Measurements from ENCODE around the gene OPCML. TPM values are rescaled to one million over a fixed set of nuclear protein-coding genes. Genes with fewer than 3 reads are reported as not detected.

The OPCML gene
- total and polyA plus RNA-seq, 2 donors (not counting 1 experiment from before 2014, with no cell fraction given) = not detected

GRCh38 chr11:133046252-133046651 is 486.0 kb downstream of the OPCML start:
- Histone ChIP-seq H2AFZ (ENCODE audit: insufficient read depth, low read depth, low read length, poor library complexity, severe bottlenecking) (no peak overlapping the region), H3K36me3 (replicated peaks in 1 of 2; ENCODE audit: control extremely low read depth in 1 of 2, control insufficient read depth in 1 of 2, extremely low read depth in 1 of 2, insufficient read depth in 2 of 2, low read length in 1 of 2) (no peaks in the 10 kb centered on the region), H3K4me1 (ENCODE audit: control insufficient read depth in 2 of 2, insufficient read depth in 2 of 2, low read length in 2 of 2) (no peaks in the 10 kb centered on the region), H3K27ac (ENCODE audit: low read length in 2 of 2) (no peak overlapping the region), H3K9me3 (ENCODE audit: control extremely low read depth in 1 of 3, control insufficient read depth in 2 of 3, insufficient read depth in 1 of 3, low read length in 2 of 3) (peaks cover 0 to 14% (median 0%) of the 10 kb centered on the region in 3 donors), H3K4me3 (ENCODE audit: control extremely low read depth in 1 of 5, extremely low read depth in 1 of 5, insufficient read depth in 1 of 5, low read depth in 2 of 5, low read length in 4 of 5) (no peak overlapping the region), H3K79me2 (ENCODE audit: control insufficient read depth, insufficient read depth, low read length) (no peaks in the 10 kb centered on the region), H3K9ac (ENCODE audit: low read length) (no peak overlapping the region), H3K27me3 (replicated peaks in 1 of 4; ENCODE audit: control extremely low read depth in 1 of 4, control insufficient read depth in 3 of 4, insufficient read depth in 4 of 4, low read length in 3 of 4) (no peaks in the 10 kb centered on the region), H3K4me2 (replicated peaks; ENCODE audit: low read depth, low read length, poor library complexity, severe bottlenecking) (no peak overlapping the region), H4K20me1 (ENCODE audit: control insufficient read depth, insufficient read depth, low read length, poor library complexity, severe bottlenecking) (no peaks in the 10 kb centered on the region)
- 79% methylated on average over 7 of the region's 7 CpGs for WGBS (ENCODE audit: insufficient coverage)
- no peaks in the 10 kb centered on the region for H3K4me1 Mint-ChIP-seq
- ATAC-seq (ENCODE audit: low read depth) (no peak), DNase-seq (no peak)
- no peak overlapping the region for H3K4me3 Mint-ChIP-seq
- no peaks in the 10 kb centered on the region for H3K9me3 Mint-ChIP-seq (ENCODE audit: insufficient read depth)
- CTCF ChIA-PET = no interaction called here
- POLR2A ChIA-PET = no interaction called here
- TF ChIP-seq CTCF (IDR thresholded peaks at IDR 0.05) = no peak
- TF ChIP-seq EZH2 (IDR thresholded peaks at IDR 0.05; ENCODE audit: borderline replicate concordance, insufficient read depth, low read depth, low read length, poor library complexity, severe bottlenecking) = no peak
- no peak overlapping the region for H3K27ac Mint-ChIP-seq
- intact Hi-C loops (cut with micrococcal nuclease) = no loop called here
- H3K27me3 Mint-ChIP-seq = no peaks in the 10 kb centered on the region

DNA sequence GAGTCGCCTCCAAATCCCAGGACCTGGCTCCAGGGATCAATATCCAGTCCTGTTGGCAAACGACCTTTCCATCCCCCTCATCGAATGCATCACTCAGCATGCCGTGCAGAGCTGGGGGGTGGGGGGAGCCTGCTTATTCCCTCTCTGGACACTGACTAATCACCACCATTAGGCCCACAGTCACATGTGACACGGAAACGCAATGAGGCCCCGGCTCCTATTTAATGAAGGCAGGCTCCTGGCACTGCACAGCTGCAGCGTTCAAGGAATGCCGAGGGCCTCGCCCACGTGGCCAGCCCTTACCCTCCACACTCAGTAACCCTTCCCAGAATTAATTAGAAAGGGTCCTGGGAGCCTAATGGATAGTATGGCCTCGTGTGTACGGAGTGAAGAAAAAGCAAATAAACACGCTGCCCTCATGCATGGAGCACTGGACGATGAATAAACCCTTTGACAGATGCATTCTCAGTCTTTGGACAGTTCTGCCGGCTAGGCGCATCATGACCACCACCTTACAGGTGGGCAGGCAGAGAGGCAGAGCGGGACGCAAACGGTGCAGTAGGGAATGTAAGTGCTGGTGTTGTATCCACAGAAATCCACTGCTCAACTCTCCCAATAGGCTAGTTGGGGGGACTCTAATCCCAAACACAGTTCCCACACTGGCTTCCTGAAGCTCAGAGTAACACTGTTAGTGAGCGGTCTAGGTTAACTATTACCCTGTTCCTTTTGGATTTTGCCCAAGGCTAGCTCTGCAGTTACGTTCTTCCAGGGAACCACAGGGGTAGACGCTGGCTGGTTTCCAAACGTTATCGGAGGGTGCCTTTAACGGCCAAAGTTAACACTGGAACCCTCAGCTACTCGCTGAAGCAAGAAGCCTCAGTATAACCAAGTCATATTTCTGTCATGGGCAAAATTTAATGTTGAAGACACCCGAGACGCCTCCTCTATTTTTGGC is 490.1 kb downstream of the OPCML start:
- no peak overlapping the region for H2AFZ ChIP-seq (ENCODE audit: insufficient read depth, low read depth, low read length, poor library complexity, severe bottlenecking)
- no peaks in the 10 kb centered on the region for H3K27me3 Mint-ChIP-seq
- H3K4me2 ChIP-seq (replicated peaks; ENCODE audit: low read depth, low read length, poor library complexity, severe bottlenecking) = no peak overlapping the region
- H3K4me3 ChIP-seq (ENCODE audit: control extremely low read depth in 1 of 5, extremely low read depth in 1 of 5, insufficient read depth in 1 of 5, low read depth in 2 of 5, low read length in 4 of 5) = no peak overlapping the region
- no peak overlapping the region for H3K9ac ChIP-seq (ENCODE audit: low read length)
- TF ChIP-seq CTCF (IDR thresholded peaks at IDR 0.05) (no peak), EZH2 (IDR thresholded peaks at IDR 0.05; ENCODE audit: borderline replicate concordance, insufficient read depth, low read depth, low read length, poor library complexity, severe bottlenecking) (no peak)
- H3K4me3 Mint-ChIP-seq = no peak overlapping the region
- ATAC-seq (ENCODE audit: low read depth) (no peak), DNase-seq (no peak)
- intact Hi-C loops (cut with micrococcal nuclease) = no loop called here
- no peaks in the 10 kb centered on the region for H4K20me1 ChIP-seq (ENCODE audit: control insufficient read depth, insufficient read depth, low read length, poor library complexity, severe bottlenecking)
- H3K4me1 Mint-ChIP-seq = no peaks in the 10 kb centered on the region
- H3K79me2 ChIP-seq (ENCODE audit: control insufficient read depth, insufficient read depth, low read length) = no peaks in the 10 kb centered on the region
- POLR2A ChIA-PET = no interaction called here
- H3K9me3 ChIP-seq (ENCODE audit: control extremely low read depth in 1 of 3, control insufficient read depth in 2 of 3, insufficient read depth in 1 of 3, low read length in 2 of 3) = peaks cover 0 to 17% (median 0%) of the 10 kb centered on the region in 3 donors
- CTCF ChIA-PET = no interaction called here
- H3K4me1 ChIP-seq (ENCODE audit: control insufficient read depth in 2 of 2, insufficient read depth in 2 of 2, low read length in 2 of 2) = no peaks in the 10 kb centered on the region
- H3K27ac ChIP-seq (ENCODE audit: low read length in 2 of 2) = no peak overlapping the region
- H3K9me3 Mint-ChIP-seq (ENCODE audit: insufficient read depth) = no peaks in the 10 kb centered on the region
- H3K27ac Mint-ChIP-seq = no peak overlapping the region
- 83% methylated on average over 16 of the region's 29 CpGs for whole genome bisulfite sequencing (ENCODE audit: insufficient coverage)
- H3K36me3 ChIP-seq (replicated peaks in 1 of 2; ENCODE audit: control extremely low read depth in 1 of 2, control insufficient read depth in 1 of 2, extremely low read depth in 1 of 2, insufficient read depth in 2 of 2, low read length in 1 of 2) = no peaks in the 10 kb centered on the region
- H3K27me3 ChIP-seq (replicated peaks in 1 of 4; ENCODE audit: control extremely low read depth in 1 of 4, control insufficient read depth in 3 of 4, insufficient read depth in 4 of 4, low read length in 3 of 4) = no peaks in the 10 kb centered on the region
